ENCODE data around the gene EVC2. TPM values are rescaled to one million over a fixed set of nuclear protein-coding genes. Genes with fewer than 3 reads are reported as not detected.
A peak's percentile ranks its signal among the peaks of the same experiment; 100 is the strongest.
"Not testable (repeated sequence)": the region's sequence is repeated elsewhere in the genome, so short reads cannot be mapped to it uniquely, and the experiment has no call there.

The EVC2 gene
- polyA plus RNA-seq, 10 donors, result 3.5 to 6.8 (median 4.7) TPM

GRCh38 chr4:5746829-5747737 lies 38.7 kb upstream of the EVC2 start:
- peak in 1 of 3 donors; percentile 32 for DNase-seq

DNA sequence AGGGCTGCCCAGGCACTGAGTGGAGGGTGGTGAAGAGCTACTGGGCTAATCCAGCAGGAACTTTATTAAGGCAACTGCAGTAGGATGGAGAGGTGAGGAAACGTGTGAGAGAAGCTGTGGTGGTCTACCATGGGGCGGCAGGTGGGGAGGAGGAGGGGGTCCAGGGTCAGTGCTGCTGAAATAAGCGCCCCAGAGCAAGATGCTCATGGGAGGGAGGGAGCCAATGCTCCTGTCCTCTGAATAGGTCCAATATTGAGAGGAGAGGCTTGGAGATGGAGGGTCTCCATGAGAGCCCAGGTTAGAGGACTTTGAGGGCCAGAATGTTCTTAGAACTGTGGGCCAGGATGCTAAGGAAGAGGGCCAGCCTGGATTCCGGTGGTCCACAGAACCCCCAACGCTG lies 37.9 kb upstream of the EVC2 start:
- DNase-seq, result no peak

DNA sequence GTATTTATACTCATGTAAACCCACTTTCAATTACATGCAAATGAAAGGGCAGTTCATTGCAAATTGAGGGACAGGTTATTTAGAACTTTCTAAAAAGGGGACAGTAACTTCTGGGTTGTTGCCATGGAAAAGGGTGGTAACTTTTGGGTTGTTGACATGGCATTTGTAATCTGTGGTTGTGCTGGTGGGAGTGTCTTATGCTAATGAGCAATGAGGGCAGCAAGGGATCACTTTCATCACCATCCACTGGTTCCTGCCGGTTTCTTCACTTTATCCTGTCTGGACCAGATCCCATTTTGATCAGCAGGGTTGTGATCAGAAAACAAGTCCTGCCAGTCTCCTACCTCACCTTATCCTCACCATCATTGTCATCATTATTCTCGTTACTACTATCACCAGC lies 34.6 kb upstream of the EVC2 start:
- no peak for DNase-seq

GRCh38 chr4:5742388-5742787 lies 34.0 kb upstream of the EVC2 start:
- DNase-seq, result no peak

DNA sequence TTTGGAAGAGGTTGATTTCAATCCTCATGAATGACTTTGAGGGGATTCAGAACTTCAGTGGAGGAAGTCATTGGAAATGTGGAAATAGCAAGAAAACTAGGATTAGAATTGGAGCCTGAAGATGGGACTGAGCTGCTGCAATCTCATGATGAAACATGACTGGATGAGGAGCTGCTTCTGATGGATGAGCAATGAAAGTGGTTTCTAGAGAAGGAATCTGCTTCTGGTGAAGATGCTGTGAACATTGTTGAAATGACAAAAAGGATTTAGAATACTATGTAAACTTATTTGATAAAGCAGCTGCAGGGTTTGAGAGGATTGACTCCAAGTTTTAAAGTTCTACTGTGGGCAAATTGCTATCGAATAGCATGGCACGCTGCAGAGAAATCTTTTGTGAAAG lies 29.7 kb upstream of the EVC2 start:
- DNase-seq, result no peak

- DNase-seq, result no peak
Measured at GRCh38 chr4:5735463-5735862, 27.1 kb upstream of the EVC2 start.

- no peak for DNase-seq
Measured at GRCh38 chr4:5734853-5735252, 26.5 kb upstream of the EVC2 start.

GRCh38 chr4:5732158-5732557 lies 23.8 kb upstream of the EVC2 start:
- no peak for DNase-seq

DNA sequence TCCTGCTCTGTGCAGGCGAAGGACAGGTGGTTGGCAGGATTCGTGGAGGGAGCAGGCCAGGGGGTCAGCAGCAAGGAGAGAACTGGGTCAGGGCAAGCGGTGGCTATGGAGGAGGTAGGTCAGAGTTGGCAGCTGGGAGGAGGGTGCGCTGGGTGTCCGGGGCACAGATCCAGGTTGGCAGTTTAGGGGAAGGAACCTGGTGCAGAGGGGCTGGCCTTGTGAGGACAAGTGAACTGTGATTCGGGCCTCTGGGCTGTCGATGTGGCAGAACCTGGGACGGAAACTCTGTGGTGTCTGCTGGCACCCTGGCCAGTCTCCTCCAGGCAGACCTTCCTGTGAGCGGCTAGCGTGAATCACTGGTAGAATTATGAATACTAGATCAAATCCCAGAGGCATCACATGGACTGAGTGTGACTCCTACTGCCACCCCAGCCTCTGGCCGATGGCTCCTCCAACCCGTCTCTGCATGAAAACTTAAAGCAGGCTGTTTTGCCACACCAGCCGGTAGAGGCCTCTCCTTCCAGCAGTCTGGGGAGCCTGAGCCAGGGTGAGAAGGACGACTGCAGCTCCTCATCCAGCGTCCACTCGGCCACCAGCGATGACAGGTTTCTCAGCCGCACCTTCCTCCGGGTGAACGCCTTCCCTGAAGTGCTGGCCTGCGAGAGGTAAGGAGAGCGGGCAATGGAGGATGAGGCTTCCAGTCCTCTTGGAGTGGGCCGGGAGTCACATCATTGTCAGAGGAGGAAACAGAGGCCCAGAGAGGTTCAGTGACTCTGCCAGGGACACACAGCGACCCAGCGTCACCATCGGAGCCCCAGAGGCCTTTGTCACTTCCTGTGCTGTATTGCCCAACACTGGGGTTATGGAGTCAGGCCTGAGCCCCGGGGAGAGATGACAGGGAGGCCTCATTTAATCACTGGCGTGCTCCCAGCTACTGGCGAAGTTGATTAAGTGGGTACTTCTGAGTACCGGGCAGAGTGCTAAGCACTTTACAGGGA lies 22.9 kb upstream of the EVC2 start:
- no peak for DNase-seq

- no peak for DNase-seq
Measured at GRCh38 chr4:5730436-5730835, 22.1 kb upstream of the EVC2 start.

DNA sequence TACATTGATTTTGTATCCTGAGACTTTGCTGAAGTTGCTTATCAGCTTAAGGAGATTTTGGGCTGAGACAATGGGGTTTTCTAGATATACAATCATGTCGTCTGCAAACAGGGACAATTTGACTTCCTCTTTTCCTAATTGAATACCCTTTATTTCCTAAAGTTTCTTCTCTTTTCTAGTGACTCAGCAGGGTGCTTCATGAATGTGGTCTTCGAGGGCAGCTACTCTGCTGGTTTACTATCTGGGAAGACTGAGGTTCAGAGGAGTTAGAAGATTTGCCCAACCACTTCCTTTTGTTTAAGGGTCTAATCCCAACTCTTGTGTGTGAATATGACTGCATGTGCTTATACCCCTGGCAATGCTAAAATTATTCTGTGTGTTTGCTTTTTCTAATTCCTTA lies 20.1 kb upstream of the EVC2 start:
- DNase-seq, result not testable (repeated sequence)

DNA sequence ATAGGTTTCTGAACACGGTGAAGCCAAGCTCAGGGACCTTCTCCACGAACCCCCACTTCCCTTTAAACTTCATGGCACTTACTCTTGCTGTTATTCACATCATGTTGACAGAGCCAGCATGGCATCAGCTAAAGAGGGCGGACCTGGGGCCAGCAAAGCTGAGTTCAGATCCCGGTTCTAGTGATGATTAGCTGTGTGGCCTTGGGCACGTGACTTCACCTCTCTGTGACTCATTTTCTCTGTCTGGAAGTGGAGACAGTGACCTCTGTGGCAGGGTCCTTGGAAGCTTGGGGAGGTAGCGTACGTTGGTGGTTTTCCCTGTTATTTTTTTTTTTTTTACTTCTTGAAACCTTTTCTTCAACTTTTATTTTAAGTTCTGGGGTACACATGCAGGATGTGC lies 16.0 kb upstream of the EVC2 start:
- DNase-seq, result no peak

GRCh38 chr4:5722328-5722727 lies 14.0 kb upstream of the EVC2 start:
- DNase-seq, result no peak

DNA sequence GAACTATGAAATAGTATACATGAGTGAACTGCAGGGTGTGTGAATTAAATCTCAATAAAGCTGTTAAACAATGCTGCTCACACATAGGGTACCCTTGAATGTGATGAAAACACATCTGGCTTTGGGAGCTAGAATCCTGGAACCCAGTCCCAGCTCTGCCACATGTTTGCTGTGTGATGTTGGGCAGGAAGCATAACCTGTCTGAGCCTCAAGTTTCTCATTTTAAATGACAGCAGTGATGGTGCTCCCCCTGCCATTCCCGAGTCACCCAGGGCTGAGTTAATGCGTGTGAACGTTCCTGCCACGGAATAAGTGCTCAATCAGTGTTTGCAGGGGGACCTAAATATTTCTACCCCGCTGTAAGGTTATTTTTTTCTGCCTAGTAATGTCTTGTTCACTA lies 13.6 kb upstream of the EVC2 start:
- no peak for DNase-seq

- DNase-seq, result no peak
Measured at GRCh38 chr4:5720980-5721379, 12.6 kb upstream of the EVC2 start.

GRCh38 chr4:5720157-5720850 lies 11.9 kb upstream of the EVC2 start:
- DNase-seq, result no peak

GRCh38 chr4:5719350-5720055 lies 11.1 kb upstream of the EVC2 start:
- no peak for DNase-seq

GRCh38 chr4:5718411-5718810 lies 10.1 kb upstream of the EVC2 start:
- no peak for DNase-seq

DNA sequence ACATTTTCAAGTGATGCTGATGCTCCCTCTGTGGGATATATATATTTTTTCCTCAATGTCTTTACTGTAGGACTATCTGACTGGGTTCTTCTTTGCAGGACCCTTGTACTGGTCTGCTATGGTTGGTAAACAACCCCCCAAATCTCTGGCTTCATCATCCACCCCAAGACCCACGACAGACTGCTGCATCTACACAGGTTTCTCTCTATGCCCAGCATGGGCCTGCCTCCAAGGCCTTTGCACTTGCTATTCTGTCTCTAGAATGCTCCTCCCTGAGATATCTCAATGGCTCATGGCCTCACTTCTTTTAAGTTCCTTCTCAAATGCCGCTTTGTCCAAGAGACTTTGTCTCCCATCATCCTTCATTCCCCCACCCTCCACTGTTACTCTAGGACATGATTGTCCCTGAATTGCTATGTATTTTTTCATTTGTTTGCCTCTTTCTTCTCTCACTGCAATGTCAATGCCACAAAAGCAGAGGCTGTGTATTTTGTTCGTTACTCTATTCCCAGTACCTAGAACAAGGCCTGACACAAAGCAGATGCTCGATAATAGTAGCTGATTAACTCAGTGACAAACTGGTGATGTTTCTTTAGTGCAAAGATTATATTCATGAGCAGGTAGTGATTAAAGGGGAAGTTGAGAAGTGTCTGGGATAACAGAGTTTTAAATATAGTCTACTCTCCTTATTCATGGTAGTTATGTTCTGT lies 9.2 kb upstream of the EVC2 start:
- no peak for DNase-seq

GRCh38 chr4:5716391-5716790 lies 8.0 kb upstream of the EVC2 start:
- no peak for DNase-seq

DNA sequence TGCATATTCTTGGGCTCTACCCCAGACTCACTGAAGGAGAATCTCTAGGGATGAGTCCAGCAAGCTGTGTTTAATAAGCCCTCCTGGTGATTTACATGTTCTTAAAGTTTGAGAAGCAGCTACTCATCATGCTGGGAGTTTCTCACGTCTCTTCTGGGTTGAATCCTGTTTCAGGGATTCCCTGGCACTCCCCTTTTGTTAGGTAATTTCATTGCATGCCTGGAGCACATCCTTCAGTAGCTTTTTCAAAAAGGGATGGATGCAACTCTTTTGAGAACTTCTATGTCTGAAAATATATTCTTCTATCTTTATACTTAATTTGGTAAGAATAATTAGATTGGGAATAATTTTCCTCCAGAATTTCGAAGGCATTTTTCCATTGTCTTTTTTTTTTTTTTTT lies 7.0 kb upstream of the EVC2 start:
- DNase-seq, result no peak
